Measurements from ENCODE around the gene CYP4V2.

CYP4V2 gene

GRCh38 chr4:186189656-186190055 lies 1.7 kb upstream of the CYP4V2 start:
- DNase-seq (ENCODE audit: low spot score), result no peak

GRCh38 chr4:186190581-186191199 lies 677 bp upstream of the CYP4V2 start:
- DNase-seq (ENCODE audit: low spot score), result no peak

- peak; percentile 33 for DNase-seq (ENCODE audit: low spot score)
These were observed 772 bp downstream of the CYP4V2 start for GRCh38 chr4:186192066-186192612.

GRCh38 chr4:186193851-186194250 lies 2.5 kb downstream of the CYP4V2 start:
- DNase-seq (ENCODE audit: low spot score), result no peak

- no peak for DNase-seq (ENCODE audit: low spot score)
These were observed 4.7 kb downstream of the CYP4V2 start for GRCh38 chr4:186196063-186196462.

- DNase-seq (ENCODE audit: low spot score), result no peak
These were observed 9.1 kb downstream of the CYP4V2 start for GRCh38 chr4:186200516-186200915.

- DNase-seq (ENCODE audit: low spot score), result no peak
These were observed 9.6 kb downstream of the CYP4V2 start for GRCh38 chr4:186201010-186201409.

- no peak for DNase-seq (ENCODE audit: low spot score)
These were observed 10.3 kb downstream of the CYP4V2 start for GRCh38 chr4:186201535-186202230.

- DNase-seq (ENCODE audit: low spot score), result no peak
These were observed 11.2 kb downstream of the CYP4V2 start for GRCh38 chr4:186202490-186203140.

- DNase-seq (ENCODE audit: low spot score), result no peak
These were observed 12.0 kb downstream of the CYP4V2 start for GRCh38 chr4:186203406-186203805.

GRCh38 chr4:186204103-186204559 lies 12.8 kb downstream of the CYP4V2 start:
- DNase-seq (ENCODE audit: low spot score), result no peak

GRCh38 chr4:186204686-186205085 lies 13.3 kb downstream of the CYP4V2 start:
- DNase-seq (ENCODE audit: low spot score), result no peak

- no peak for DNase-seq (ENCODE audit: low spot score)
These were observed 13.8 kb downstream of the CYP4V2 start for GRCh38 chr4:186205156-186205555.

GRCh38 chr4:186216465-186217024 lies 25.2 kb downstream of the CYP4V2 start:
- DNase-seq (ENCODE audit: low spot score), result no peak

- DNase-seq (ENCODE audit: low spot score), result no peak
These were observed 26.4 kb downstream of the CYP4V2 start for GRCh38 chr4:186217733-186218293.

- no peak for DNase-seq (ENCODE audit: low spot score)
These were observed 30.3 kb downstream of the CYP4V2 start for GRCh38 chr4:186221624-186222023.

- no peak for DNase-seq (ENCODE audit: low spot score)
These were observed 34.5 kb downstream of the CYP4V2 start for GRCh38 chr4:186225848-186226247.

- no peak for DNase-seq (ENCODE audit: low spot score)
These were observed 35.3 kb downstream of the CYP4V2 start for GRCh38 chr4:186226521-186227189.

GRCh38 chr4:186227221-186227620 lies 35.9 kb downstream of the CYP4V2 start, which contains the start of gene KLKB1:
TSS of gene KLKB1 (plus strand) at chr4:186227507. CDS start at chr4:186228196, 689 bp downstream.
- no peak for DNase-seq (ENCODE audit: low spot score)

GRCh38 chr4:186227744-186228513 lies 36.6 kb downstream of the CYP4V2 start:
- DNase-seq (ENCODE audit: low spot score), result no peak

- no peak for DNase-seq (ENCODE audit: low spot score)
These were observed 37.1 kb downstream of the CYP4V2 start for GRCh38 chr4:186228514-186228894.

Data from LoVo (cell line).